ENCODE measurements around the gene CRIM1.

The CRIM1 gene

GRCh38 chr2:36582538-36582937, 227.0 kb downstream of the CRIM1 start:
- no peak for DNase-seq (ENCODE audit: low spot score)

GRCh38 chr2:36582951-36583350, 227.4 kb downstream of the CRIM1 start:
- DNase-seq (ENCODE audit: low spot score): no peak

- DNase-seq (ENCODE audit: low spot score): no peak
Observed at GRCh38 chr2:36584148-36584794, 228.7 kb downstream of the CRIM1 start.

- DNase-seq (ENCODE audit: low spot score): no peak
Observed at GRCh38 chr2:36586672-36587071, 231.1 kb downstream of the CRIM1 start.

- no peak for DNase-seq (ENCODE audit: low spot score)
Observed at GRCh38 chr2:36587101-36587500, 231.5 kb downstream of the CRIM1 start.

- DNase-seq (ENCODE audit: low spot score): no peak
Observed at GRCh38 chr2:36587556-36587955, 232.0 kb downstream of the CRIM1 start.

GRCh38 chr2:36589230-36589630, 233.7 kb downstream of the CRIM1 start:
- no peak for DNase-seq (ENCODE audit: low spot score)

- no peak for DNase-seq (ENCODE audit: low spot score)
Observed at GRCh38 chr2:36594849-36595248, 239.3 kb downstream of the CRIM1 start.

- DNase-seq (ENCODE audit: low spot score): no peak
Observed at GRCh38 chr2:36596397-36596796, 240.8 kb downstream of the CRIM1 start.

GRCh38 chr2:36597003-36597531, 241.5 kb downstream of the CRIM1 start:
- no peak for DNase-seq (ENCODE audit: low spot score)

- DNase-seq (ENCODE audit: low spot score): peak; percentile 22
Observed at GRCh38 chr2:36597532-36598377, 242.2 kb downstream of the CRIM1 start, which contains the start of gene FEZ2. Gene FEZ2 (minus strand): TSS chr2:36598168. CDS start chr2:36598142, 26 bp downstream.
